ENCODE results near the gene RFLNA.
"Not testable (repeated sequence)": the region's sequence is repeated elsewhere in the genome, so short reads cannot be mapped to it uniquely, and the experiment has no call there.

The RFLNA gene

GRCh38 chr12:124283326-124283725, 11.6 kb upstream of the RFLNA start:
- DNase-seq, result no peak

- no peak for DNase-seq
Measured at GRCh38 chr12:124284368-124284767, 10.5 kb upstream of the RFLNA start.

GRCh38 chr12:124286414-124286813, 8.5 kb upstream of the RFLNA start:
- DNase-seq, result no peak

GRCh38 chr12:124286971-124287370, 7.9 kb upstream of the RFLNA start:
- no peak for DNase-seq

GRCh38 chr12:124289634-124290600, 5.0 kb upstream of the RFLNA start:
- DNase-seq, result no peak

- no peak for DNase-seq
Measured at GRCh38 chr12:124292385-124292784, 2.5 kb upstream of the RFLNA start.

GRCh38 chr12:124293286-124294003, 1.4 kb upstream of the RFLNA start:
- DNase-seq, result no peak

GRCh38 chr12:124295431-124296058, 652 bp downstream of the RFLNA start:
- DNase-seq, result no peak

- no peak for DNase-seq
Measured at GRCh38 chr12:124296295-124296915, 1.5 kb downstream of the RFLNA start.

GRCh38 chr12:124296916-124297351, 2.0 kb downstream of the RFLNA start:
- DNase-seq, result no peak

- DNase-seq, result no peak
Measured at GRCh38 chr12:124297389-124297788, 2.5 kb downstream of the RFLNA start.

- no peak for DNase-seq
Measured at GRCh38 chr12:124297856-124298255, 3.0 kb downstream of the RFLNA start.

- no peak for DNase-seq
Measured at GRCh38 chr12:124298685-124299410, 4.0 kb downstream of the RFLNA start.

- DNase-seq, result no peak
Measured at GRCh38 chr12:124299628-124300388, 4.9 kb downstream of the RFLNA start.

- not testable (repeated sequence) for DNase-seq
Measured at GRCh38 chr12:124300657-124301056, 5.8 kb downstream of the RFLNA start.

GRCh38 chr12:124301084-124301654, 6.3 kb downstream of the RFLNA start:
- DNase-seq, result no peak

- no peak for DNase-seq
Measured at GRCh38 chr12:124302241-124302806, 7.4 kb downstream of the RFLNA start.

- no peak for DNase-seq
Measured at GRCh38 chr12:124302807-124303578, 8.1 kb downstream of the RFLNA start.

- DNase-seq, result no peak
Measured at GRCh38 chr12:124303579-124304313, 8.9 kb downstream of the RFLNA start.
